Transverse colon (tissue), 4 donors: ENCODE data around the gene CDK17. TPM values are rescaled to one million over a fixed set of nuclear protein-coding genes. Genes with fewer than 3 reads are reported as not detected.
"Not testable (repeated sequence)": the region's sequence is repeated elsewhere in the genome, so short reads cannot be mapped to it uniquely, and the experiment has no call there.

ENCODE experiments used
- DNase-seq: peaks from one replicate; pipeline ENCODE4 v3.0.0-alpha.2; 2019
- H3K27ac ChIP-seq, 4 donors: fragments of 200-600 bp; sonication (generic); 2 replicates each; pipeline ENCODE4 v1.5.1; 2016 to 2018; ENCODE audit warnings: inconsistent platforms in 4 of 4
- H3K27me3 ChIP-seq: fragments of 200-600 bp; sonication (generic); 2 replicates; pipeline ENCODE4 v1.5.1; 2017; ENCODE audit warnings: inconsistent platforms
- H3K36me3 ChIP-seq, 4 donors: fragments of 200-600 bp; sonication (generic); 2 replicates each; pipeline ENCODE4 v1.5.1; 2017 to 2019; ENCODE audit warnings: inconsistent platforms in 4 of 4
- H3K4me1 ChIP-seq, 4 donors: fragments of 200-600 bp; sonication (generic); 2 replicates each; pipeline ENCODE4 v1.5.1; 2017 to 2020; ENCODE audit warnings: inconsistent platforms in 4 of 4
- H3K4me3 ChIP-seq, 4 donors: fragments of 200-600 bp; sonication (generic); 1 replicate in 1 of 4; 2 replicates in 3 of 4; pipeline versions ENCODE4 v1.5.1 to v1.6.1; 2017 to 2019; ENCODE audit warnings: inconsistent platforms in 4 of 4
- H3K9me3 ChIP-seq, 2 donors: fragments of 200-600 bp; sonication (generic); 2 replicates each; pipeline ENCODE4 v1.5.1; 2017 to 2019; ENCODE audit warnings: inconsistent platforms in 2 of 2
- EP300 ChIP-seq: sonication (generic); formaldehyde crosslinking; IDR thresholded peaks from one replicate; pipeline ENCODE4 v1.6.1; 2017; ENCODE audit warnings: antibody characterized with exemption, low read depth
- POLR2A ChIP-seq: fragments of 450-650 bp; IDR thresholded peaks from one replicate; pipeline ENCODE4 v1.6.1; 2016; ENCODE audit warnings: antibody characterized with exemption, mild to moderate bottlenecking, moderate library complexity
- POLR2AphosphoS5 ChIP-seq, 3 donors: sonication (generic); formaldehyde crosslinking; IDR thresholded peaks; one replicate each; pipeline ENCODE4 v1.6.1; 2016; ENCODE audit warnings: antibody characterized with exemption in 3 of 3
- WGBS, 2 donors: methylation state at CpG; one replicate each; pipeline ENCODE4 v1.1.5; 2018; ENCODE audit warnings: low coverage in 1 of 2; 5-methylcytosine and 5-hydroxymethylcytosine counted together
- in situ Hi-C, 4 donors: fragments of 200-750 bp; cut with MboI; loops; one replicate each; pipeline versions ENCODE4 v1.15.0 to v1.15.1; 2017; ENCODE audit warnings: low sequenced_read_pairs in 3 of 4, low pct_ligation_motif_present in 1 of 4, low pct_unique_long_range_greater_than_20kb in 1 of 4
- intact Hi-C: fragments of 100-400 bp; cut with DNase I; formaldehyde crosslinking; loops from one replicate; pipeline ENCODE4 v1.15.1; 2023; ENCODE audit warnings: low total_unique reads
- total RNA-seq, 4 donors: library from RNA; depleted of rRNA; stranded (reverse); fragments of >200 nt; gene quantifications; one replicate each; pipeline ENCODE4 v1.1.0, GENCODE V29; 2016
- TF ChIP-seq, protein P1 (sequence below), 5 experiments: fragments of 200-600 bp in 3 of 5; fragments of 450-650 bp in 2 of 5; sonication (generic) in 3 of 5; IDR thresholded peaks; 1 replicate in 2 of 5; 2 replicates in 3 of 5; pipeline ENCODE4 v1.5.1; 2016 to 2017; ENCODE audit warnings: antibody characterized with exemption in 5 of 5, inconsistent platforms in 3 of 5, mild to moderate bottlenecking in 2 of 5, moderate library complexity in 1 of 5

Gene CDK17
- total RNA-seq, 4 donors from 2014 or later: 32.5 to 81.4 (median 51.8) TPM

DNA sequence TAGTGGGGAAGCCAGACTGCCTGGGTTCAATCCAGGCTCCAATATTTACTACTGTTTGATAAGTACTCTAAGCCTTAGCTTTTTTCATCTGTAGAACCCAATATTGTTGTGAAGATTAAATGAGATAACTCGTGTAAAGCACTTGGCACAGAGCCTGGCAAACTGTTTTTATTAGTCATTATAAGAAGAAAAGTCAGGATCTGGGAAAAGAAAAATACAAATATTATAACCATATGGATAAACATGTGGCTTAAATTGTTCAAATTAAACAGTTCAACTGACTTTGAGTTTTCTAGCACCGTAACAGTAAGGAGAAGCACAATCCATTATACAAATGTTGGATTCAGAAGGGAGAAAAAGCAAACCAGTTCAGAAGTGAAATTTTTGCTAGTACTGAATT, 22.0 kb upstream of the CDK17 start:
- Histone ChIP-seq H3K36me3 (no peaks in the 10 kb centered on the region), H3K4me3 (no peak overlapping the region), H3K9me3 (no peaks in the 10 kb centered on the region), H3K27me3 (no peaks in the 10 kb centered on the region), H3K4me1 (no peaks in the 10 kb centered on the region), H3K27ac (no peak overlapping the region)
- DNase-seq: no peak
- 58 to 64% methylated on average over 2 of the region's 2 CpGs for WGBS, 2 donors
- TF ChIP-seq, protein P1, sequence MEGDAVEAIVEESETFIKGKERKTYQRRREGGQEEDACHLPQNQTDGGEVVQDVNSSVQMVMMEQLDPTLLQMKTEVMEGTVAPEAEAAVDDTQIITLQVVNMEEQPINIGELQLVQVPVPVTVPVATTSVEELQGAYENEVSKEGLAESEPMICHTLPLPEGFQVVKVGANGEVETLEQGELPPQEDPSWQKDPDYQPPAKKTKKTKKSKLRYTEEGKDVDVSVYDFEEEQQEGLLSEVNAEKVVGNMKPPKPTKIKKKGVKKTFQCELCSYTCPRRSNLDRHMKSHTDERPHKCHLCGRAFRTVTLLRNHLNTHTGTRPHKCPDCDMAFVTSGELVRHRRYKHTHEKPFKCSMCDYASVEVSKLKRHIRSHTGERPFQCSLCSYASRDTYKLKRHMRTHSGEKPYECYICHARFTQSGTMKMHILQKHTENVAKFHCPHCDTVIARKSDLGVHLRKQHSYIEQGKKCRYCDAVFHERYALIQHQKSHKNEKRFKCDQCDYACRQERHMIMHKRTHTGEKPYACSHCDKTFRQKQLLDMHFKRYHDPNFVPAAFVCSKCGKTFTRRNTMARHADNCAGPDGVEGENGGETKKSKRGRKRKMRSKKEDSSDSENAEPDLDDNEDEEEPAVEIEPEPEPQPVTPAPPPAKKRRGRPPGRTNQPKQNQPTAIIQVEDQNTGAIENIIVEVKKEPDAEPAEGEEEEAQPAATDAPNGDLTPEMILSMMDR (IDR thresholded peaks at IDR 0.05): no peak
- no peak for TF ChIP-seq POLR2AphosphoS5 (IDR thresholded peaks at IDR 0.05)
- TF ChIP-seq EP300: no peak
- TF ChIP-seq POLR2A: no peak
- intact Hi-C loops (no loop called here), in situ Hi-C loops (loop anchor here in 2 of 4 donors (25.0 kb wide), 2 partner anchors 90 to 360 kb away; no protein-coding TSS in a partner anchor)

DNA sequence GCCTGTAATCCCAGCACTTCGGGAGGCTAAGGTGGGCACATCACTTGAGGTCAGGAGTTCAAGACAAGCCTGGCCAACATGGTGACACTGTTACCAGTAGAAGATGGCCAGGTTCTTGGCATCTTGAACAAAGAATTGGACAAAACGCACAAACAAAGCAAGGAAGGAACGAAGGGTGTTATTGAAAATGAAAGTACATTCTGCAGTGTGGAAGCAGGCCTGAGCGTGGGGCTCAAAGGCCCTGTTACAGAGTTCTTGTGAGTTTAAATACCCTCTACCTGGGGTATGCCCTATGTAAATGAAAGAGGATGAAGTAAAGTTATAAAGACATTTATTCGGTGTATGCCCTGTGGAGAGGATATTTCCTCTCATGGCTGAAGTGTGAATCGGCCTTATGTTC, 20.8 kb upstream of the CDK17 start:
- peak overlapping the region in 3 of 4 donors; percentile 10 to 42 (median 37) for H3K27ac ChIP-seq
- H3K27me3 ChIP-seq: no peaks in the 10 kb centered on the region
- peaks cover 0 to 5% (median 0%) of the 10 kb centered on the region in 4 donors for H3K4me1 ChIP-seq
- TF ChIP-seq EP300 (no peak), POLR2A (no peak), POLR2AphosphoS5 (IDR thresholded peaks at IDR 0.05) (no peak)
- TF ChIP-seq, protein P1 (IDR thresholded peaks at IDR 0.05): no peak
- DNase-seq: no peak
- 71 to 75% methylated on average over 6 of the region's 6 CpGs for WGBS, 2 donors
- no peak overlapping the region for H3K4me3 ChIP-seq
- H3K9me3 ChIP-seq: no peaks in the 10 kb centered on the region
- intact Hi-C loops (no loop called here), in situ Hi-C loops (loop anchor here in 2 of 4 donors (25.0 kb wide), 2 partner anchors 91 to 359 kb away; no protein-coding TSS in a partner anchor)
- no peaks in the 10 kb centered on the region for H3K36me3 ChIP-seq

DNA sequence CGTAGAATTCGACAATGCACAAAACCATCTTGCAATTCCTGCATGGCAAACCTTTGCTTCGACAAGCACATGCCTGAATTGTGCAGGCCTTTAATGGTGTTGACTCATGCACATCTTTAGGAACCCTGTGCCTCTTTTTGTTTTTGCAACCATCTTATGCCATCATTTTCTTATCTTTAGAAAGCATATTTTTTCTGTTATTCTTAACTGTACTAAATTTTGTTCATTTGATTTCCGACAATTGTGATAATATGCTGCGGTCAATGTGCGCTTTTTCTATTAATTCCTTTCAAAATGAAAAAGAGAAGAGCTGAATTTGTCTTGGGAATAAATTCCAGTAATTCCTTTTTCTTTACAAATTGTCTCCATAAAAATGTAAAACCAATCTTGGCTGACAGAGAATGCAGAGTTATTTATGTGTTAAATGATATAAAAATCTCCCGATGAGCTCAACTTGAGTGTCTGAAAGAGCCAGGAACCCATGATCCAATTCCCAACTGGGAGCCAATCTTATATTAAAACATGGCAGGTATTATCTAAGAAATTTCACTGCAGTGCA, 20.1 kb upstream of the CDK17 start:
- Histone ChIP-seq H3K27ac (peak overlapping the region in 2 of 4 donors; percentile 10 to 37), H3K36me3 (no peaks in the 10 kb centered on the region), H3K4me1 (peaks cover 0 to 5% (median 0%) of the 10 kb centered on the region in 4 donors), H3K27me3 (no peaks in the 10 kb centered on the region), H3K9me3 (no peaks in the 10 kb centered on the region), H3K4me3 (no peak overlapping the region)
- in situ Hi-C loops (loop anchor here in 2 of 4 donors (25.0 kb wide), 2 partner anchors 92 to 358 kb away; no protein-coding TSS in a partner anchor), intact Hi-C loops (no loop called here)
- WGBS, 2 donors: 82 to 92% methylated on average over 6 to 7 of the region's 7 CpGs
- no peak for TF ChIP-seq EP300
- TF ChIP-seq POLR2AphosphoS5 (IDR thresholded peaks at IDR 0.05): no peak
- TF ChIP-seq, protein P1 (IDR thresholded peaks at IDR 0.05): no peak
- no peak for TF ChIP-seq POLR2A
- no peak for DNase-seq

DNA sequence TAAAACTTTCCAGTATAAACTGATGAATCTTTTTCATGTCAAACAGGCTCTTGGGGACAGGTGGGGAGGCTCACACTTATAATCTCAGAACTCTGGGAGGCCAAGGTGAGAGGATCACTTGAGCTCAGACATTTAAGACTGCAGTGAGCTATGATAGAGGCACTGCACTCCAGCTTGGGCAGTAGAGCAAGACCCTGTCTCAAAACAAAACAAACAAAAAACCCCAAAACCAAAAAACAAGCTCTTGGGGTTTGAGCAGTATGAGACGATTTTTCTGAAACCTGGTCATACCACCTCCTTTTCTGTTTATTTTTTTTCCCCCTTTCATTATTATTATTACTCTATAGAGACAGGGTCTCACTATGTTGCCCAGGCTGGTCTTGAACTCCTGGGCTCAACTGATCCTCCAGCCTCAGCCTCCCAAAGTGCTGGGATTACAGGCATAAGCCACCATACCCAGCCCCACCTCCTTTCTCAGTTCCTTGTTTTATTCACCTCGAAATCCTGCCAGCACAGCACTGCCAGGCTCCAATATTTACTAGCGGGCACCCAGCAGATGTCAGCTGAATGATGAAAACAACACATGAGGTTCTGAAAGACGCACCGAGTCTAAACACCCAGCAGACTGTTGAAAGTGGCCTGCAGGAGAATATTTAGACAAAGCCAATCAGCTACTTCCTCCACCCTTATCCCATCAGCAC, 19.5 kb upstream of the CDK17 start:
- peaks cover 0 to 5% (median 0%) of the 10 kb centered on the region in 4 donors for H3K4me1 ChIP-seq
- in situ Hi-C loops: loop anchor here in 2 of 4 donors (25.0 kb wide), 2 partner anchors 93 to 357 kb away; no protein-coding TSS in a partner anchor

DNA sequence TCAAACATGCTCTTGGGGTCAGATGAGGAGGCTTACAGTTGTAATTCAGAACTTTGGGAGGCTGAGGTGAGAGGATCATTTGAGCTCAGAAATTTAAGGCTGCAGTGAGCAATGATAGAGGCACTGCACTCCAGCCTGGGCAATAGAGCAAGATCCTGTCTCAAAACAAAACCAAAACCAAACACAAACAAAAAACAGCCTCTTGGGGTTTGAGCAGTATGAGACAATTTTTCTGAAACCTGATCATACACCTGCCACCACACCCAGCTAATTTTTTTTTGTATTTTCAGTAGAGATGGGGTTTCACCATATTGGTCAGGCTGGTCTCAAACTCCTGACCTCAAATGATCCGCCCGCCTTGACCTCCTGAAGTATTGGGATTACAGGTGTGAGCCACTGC, 17.4 kb upstream of the CDK17 start:
- H3K9me3 ChIP-seq, H3K4me3 ChIP-seq, H3K36me3 ChIP-seq, DNase-seq, intact Hi-C loops, H3K27me3 ChIP-seq, H3K4me1 ChIP-seq, H3K27ac ChIP-seq: not testable (repeated sequence)
- 79% methylated on average over 2 of the region's 2 CpGs; no CpG with 5 or more reads in 1 of the 2 donors for WGBS, 2 donors
- in situ Hi-C loops: loop anchor here in 2 of 4 donors (25.0 kb wide), 2 partner anchors 95 to 355 kb away; no protein-coding TSS in a partner anchor

More for the DNA sequence above, 19.5 kb upstream of the CDK17 start:
- Histone ChIP-seq H3K27me3 (no peaks in the 10 kb centered on the region), H3K9me3 (no peaks in the 10 kb centered on the region), H3K4me3 (no peak overlapping the region), H3K27ac (no peak overlapping the region), H3K36me3 (no peaks in the 10 kb centered on the region)
- TF ChIP-seq, protein P1 (IDR thresholded peaks at IDR 0.05): no peak
- TF ChIP-seq EP300 (no peak), POLR2AphosphoS5 (IDR thresholded peaks at IDR 0.05) (no peak), POLR2A (no peak)
- peak; percentile 21 for DNase-seq
- 52 to 80% methylated on average over 3 to 5 of the region's 5 CpGs for WGBS, 2 donors
- intact Hi-C loops: no loop called here
